Measurements from ENCODE around the gene LDLR.
"Not testable (repeated sequence)": the region's sequence is repeated elsewhere in the genome, so short reads cannot be mapped to it uniquely, and the experiment has no call there.

The LDLR gene

GRCh38 chr19:11070123-11070522 lies 19.1 kb upstream of the LDLR start:
- no peak for DNase-seq (ENCODE audit: low spot score)

DNA sequence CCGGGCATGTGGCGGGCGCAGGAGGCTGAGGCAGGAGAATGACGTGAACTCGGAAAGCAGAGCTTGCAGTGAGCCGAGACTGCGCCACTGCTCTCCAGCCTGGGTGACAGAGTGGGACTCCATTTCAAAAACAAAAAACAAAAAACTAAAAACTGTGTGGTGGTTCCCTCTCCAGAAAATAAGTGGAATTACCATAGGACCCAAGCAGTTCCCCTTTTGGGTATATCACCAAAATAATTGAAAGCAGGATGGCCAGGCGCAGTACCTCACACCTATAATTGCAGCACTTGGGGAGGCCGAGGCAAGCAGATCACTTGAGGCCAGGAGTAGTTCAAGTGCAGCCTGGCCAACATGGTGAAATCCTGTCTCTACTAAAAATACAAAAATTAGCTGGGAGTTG lies 15.7 kb upstream of the LDLR start:
- DNase-seq (ENCODE audit: low spot score): no peak

DNA sequence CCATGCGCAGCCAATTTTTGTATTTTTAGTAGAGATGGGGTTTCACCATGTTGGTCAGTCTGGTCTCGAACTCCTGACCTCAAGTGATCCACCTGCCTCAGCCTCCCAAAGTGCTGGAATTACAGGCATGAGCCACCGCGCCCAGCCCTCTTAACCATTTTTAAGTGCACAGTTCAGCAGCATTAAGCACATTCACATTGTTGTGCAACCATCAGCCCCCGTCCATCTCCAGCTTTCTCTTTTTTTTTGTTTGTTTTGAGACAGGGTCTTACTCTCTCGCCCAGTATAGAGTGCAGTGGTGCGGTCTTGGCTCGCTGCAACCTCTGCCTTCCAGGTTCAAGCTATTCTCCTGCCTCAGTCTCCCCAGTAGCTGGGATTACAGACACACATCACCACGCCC lies 12.5 kb upstream of the LDLR start:
- DNase-seq (ENCODE audit: low spot score): not testable (repeated sequence)

- no peak for DNase-seq (ENCODE audit: low spot score)
Measured at GRCh38 chr19:11078893-11079292, 10.4 kb upstream of the LDLR start.

DNA sequence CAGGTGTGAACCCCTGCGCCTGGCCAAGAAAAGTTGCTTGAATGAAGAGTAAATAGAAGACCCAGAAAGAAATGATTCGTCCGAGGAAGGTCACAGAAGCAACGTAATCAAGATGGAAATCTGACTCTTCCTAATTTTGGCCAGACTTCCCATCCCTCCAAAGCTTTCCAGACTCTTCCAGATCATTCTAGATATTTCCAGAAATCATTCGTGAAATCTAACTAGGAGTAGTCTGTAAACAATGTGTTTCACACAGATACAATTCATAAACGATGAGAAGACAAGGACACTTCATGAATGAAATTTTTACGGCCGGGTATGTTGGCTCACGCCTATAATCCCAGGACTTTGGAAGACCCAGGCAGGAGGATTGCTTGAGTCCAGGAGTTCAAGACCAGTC lies 9.3 kb upstream of the LDLR start:
- no peak for DNase-seq (ENCODE audit: low spot score)

DNA sequence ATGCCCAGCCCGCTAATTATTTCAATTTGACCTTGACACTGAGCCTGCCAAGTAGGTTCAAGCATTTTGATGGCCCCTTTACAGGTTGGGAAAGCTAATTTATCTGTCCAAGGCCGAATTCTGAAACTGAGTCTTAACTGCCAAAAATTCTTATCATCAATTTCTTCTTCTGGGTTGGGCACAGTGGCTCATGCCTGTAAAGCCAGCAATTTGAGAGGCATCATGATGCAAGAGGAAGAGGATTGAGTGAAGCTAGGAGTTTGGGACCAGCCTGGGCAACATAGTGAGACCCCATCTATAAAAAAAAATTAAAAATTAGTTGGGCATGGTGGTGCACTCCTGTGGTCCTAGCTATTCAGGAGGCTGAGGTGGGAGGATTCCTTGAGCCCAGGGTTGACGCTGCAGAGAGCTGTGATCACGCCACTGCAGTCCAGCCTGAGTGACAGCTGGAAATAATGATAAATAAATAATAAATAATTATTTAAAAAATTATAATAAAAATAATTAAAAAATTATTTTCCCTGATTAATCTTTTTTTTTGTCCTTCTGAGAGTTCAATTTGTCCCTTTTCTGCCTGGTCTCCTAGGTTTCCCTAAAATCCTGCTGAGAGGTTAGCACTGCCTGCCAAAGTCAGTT lies 1.3 kb upstream of the LDLR start:
- no peak for DNase-seq (ENCODE audit: low spot score)

DNA sequence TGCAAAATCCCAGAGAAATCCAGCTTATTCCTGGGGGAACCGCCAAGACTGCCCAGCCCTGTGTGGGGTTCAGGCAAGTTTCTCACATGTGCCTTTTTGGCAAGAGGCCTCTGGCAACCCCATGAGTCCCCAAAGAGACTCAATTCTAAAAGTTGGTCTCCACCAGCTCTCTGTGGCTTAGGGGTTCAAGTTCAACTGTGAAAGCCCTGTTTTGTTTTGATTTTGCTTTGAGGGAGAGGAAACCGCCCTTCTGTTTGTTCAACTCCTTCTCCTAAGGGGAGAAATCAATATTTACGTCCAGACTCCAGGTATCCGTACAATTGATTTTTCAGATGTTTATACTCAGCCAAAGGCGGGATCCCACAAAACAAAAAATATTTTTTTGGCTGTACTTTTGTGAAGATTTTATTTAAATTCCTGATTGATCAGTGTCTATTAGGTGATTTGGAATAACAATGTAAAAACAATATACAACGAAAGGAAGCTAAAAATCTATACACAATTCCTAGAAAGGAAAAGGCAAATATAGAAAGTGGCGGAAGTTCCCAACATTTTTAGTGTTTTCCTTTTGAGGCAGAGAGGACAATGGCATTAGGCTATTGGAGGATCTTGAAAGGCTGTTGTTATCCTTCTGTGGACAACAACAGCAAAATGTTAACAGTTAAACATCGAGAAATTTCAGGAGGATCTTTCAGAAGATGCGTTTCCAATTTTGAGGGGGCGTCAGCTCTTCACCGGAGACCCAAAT lies 583 bp upstream of the LDLR start:
- no peak for DNase-seq (ENCODE audit: low spot score)

- DNase-seq (ENCODE audit: low spot score): not testable (repeated sequence)
Measured at GRCh38 chr19:11090014-11090263, 676 bp downstream of the LDLR start.

DNA sequence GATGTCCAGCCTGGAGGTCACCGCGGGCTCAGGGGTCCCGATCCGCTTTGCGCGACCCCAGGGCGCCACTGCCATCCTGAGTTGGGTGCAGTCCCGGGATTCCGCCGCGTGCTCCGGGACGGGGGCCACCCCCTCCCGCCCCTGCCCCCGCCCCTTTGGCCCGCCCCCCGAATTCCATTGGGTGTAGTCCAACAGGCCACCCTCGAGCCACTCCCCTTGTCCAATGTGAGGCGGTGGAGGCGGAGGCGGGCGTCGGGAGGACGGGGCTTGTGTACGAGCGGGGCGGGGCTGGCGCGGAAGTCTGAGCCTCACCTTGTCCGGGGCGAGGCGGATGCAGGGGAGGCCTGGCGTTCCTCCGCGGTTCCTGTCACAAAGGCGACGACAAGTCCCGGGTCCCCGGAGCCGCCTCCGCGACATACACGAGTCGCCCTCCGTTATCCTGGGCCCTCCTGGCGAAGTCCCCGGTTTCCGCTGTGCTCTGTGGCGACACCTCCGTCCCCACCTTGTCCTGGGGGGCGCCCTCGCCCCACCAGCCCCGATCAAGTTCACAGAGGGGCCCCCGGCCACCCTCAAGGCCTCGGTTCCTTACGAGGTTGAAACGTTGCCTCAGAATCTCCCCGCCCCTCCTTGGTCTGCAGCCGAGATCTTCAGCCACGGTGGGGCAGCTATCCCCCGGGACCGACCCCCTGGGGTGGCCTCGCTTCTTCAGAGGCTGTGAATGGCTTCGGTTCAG lies 1.2 kb downstream of the LDLR start:
- DNase-seq (ENCODE audit: low spot score): peak; percentile 97

- peak; percentile 36 for DNase-seq (ENCODE audit: low spot score)
Measured at GRCh38 chr19:11090997-11091702, 1.9 kb downstream of the LDLR start.

- DNase-seq (ENCODE audit: low spot score): peak; percentile 98
Measured at GRCh38 chr19:11091703-11092153, 2.5 kb downstream of the LDLR start.

- DNase-seq (ENCODE audit: low spot score): peak; percentile 88
Measured at GRCh38 chr19:11092181-11092538, 2.9 kb downstream of the LDLR start.

DNA sequence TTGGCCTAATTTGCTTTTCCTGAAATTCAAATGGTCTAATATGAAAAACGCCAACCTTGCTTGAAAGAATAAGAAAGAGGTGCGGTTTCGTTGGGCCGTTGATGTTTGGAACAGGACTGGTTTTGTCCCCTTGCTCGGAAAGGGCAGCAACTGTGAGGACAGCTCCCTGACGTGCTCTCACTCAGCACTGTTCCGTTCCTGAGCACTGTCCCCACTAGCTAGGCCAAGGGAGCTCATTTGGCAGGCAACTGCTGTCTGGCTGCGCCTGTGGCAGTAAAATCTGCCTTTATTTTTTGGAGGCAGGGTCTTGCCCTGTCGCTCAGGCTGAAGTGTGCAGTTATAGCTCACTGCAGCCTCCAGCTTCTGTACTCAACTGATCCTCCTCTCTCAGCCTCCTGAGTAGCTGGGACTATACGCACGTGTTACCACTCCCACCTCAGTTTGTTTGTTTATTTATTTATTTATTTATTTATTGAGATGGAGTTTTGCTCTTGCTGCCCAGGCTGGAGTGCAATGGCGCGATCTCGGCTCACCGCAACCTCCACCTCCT lies 4.5 kb downstream of the LDLR start:
- DNase-seq (ENCODE audit: low spot score): no peak

- DNase-seq (ENCODE audit: low spot score): no peak
Measured at GRCh38 chr19:11094520-11094894, 5.2 kb downstream of the LDLR start.

GRCh38 chr19:11096210-11096841 lies 7.1 kb downstream of the LDLR start:
- peak; percentile 38 for DNase-seq (ENCODE audit: low spot score)

GRCh38 chr19:11097367-11097766 lies 8.1 kb downstream of the LDLR start:
- not testable (repeated sequence) for DNase-seq (ENCODE audit: low spot score)

- no peak for DNase-seq (ENCODE audit: low spot score)
Measured at GRCh38 chr19:11098327-11098726, 9.1 kb downstream of the LDLR start.

DNA sequence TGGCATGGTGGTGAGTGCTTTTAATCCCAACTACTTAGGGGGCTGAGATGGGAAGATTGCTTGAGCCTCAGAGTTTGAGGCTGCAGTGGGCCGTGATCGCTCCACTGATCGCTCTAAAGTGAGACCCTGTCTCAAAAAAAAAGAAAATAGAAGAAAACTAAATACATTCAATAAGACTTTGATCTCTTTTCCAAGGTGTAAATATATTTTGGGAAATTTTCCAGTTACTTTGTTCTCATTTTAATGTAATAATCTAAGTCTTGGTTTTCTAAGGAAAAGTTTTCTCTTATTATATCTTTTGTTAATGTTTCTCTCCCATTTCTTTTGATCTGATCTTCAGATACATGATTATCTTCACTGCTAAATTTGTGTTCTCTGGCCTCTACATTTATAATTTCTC lies 9.6 kb downstream of the LDLR start:
- DNase-seq (ENCODE audit: low spot score): no peak

- no peak for DNase-seq (ENCODE audit: low spot score)
Measured at GRCh38 chr19:11100049-11100448, 10.8 kb downstream of the LDLR start.

DNA sequence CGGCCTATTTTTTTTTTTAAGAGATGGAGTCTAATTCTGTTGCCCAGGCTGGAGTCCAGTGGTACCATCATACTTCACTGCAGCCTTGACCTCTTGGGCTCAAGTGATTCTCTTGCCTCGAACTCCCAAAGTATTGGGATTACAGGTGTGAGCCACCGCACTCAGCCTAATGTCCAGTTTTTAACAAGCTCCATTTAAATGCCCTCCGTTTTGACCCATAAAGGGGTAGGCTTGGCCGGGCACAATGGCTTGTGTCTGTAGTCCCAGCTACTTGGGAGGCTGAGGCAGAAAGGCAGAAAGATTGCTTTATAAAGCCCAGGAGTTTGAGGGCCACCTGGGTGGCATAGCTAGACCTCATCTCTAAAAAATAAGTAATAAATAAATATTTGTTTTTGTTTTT lies 11.8 kb downstream of the LDLR start:
- no peak for DNase-seq (ENCODE audit: low spot score)

DNA sequence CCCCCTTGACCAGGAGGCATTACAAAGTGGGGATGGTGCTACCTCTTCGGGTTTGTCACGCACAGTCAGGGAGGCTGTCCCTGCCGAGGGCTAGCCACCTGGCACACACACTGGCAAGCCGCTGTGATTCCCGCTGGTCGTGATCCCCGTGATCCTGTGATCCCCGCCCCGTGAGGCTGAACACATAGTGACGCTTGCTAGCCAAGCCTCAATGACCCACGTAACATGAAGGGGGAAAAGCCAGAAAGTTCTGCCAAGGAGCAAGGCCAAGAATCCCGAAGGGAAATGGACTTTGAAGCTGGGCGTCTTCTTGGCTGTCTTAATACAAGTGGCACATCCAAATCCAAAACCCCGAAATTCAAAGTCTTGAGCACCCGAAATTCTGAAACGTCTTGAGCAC lies 13.7 kb downstream of the LDLR start:
- no peak for DNase-seq (ENCODE audit: low spot score)

DNA sequence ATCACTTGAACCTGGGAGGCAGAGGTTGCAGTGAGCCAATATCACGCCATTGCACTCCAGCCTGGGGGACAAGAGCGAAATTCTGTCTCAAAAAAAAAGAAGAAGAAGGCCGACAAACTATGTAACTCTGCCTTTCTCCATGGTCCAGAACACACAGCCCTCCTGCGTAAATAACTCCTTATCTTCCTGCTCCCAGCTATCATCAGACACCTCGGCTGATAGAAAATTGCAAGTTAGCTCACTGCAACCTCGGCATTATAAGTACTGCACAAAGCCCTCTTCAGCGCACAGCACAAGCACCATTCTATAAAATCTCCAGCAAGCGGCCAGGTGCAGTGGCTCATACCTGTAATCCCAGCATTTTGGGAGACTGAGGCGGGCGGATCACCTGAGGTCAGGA lies 14.4 kb downstream of the LDLR start:
- DNase-seq (ENCODE audit: low spot score): not testable (repeated sequence)

Data from kidney tubule cell (primary cell).